Stimulated activated naive CD8-positive, alpha-beta T cell treated with anti-CD3 and anti-CD28 coated beads, Interleukin-15, amount 100 ng/mL, for 72 hours (primary cell): ENCODE measurements around the gene DSE.

Experiments
- ATAC-seq: fragments of 150-1000 bp; cut with Tn5 transposase; 2 replicates; pipeline ENCODE4 v1.10.0; 2021; ENCODE audit warnings: mild to moderate bottlenecking, moderate library complexity
- DNase-seq, 2 donors: peaks; one replicate each; pipeline ENCODE4 v3.0.0; 2021 to 2022
- H3K27ac Mint-ChIP-seq, 2 donors: one replicate each; pipeline ENCODE4 v1.8.0; 2022; ENCODE audit warnings: mild to moderate bottlenecking in 2 of 2, mixed read lengths in 2 of 2, moderate library complexity in 2 of 2
- H3K27me3 Mint-ChIP-seq: one replicate; pipeline ENCODE4 v1.8.0; 2022; ENCODE audit warnings: mixed read lengths
- H3K4me1 Mint-ChIP-seq: one replicate; pipeline ENCODE4 v1.8.0; 2022; ENCODE audit warnings: mild to moderate bottlenecking, mixed read lengths
- H3K4me3 Mint-ChIP-seq, 2 donors: one replicate each; pipeline ENCODE4 v1.8.0; 2022; ENCODE audit warnings: mild to moderate bottlenecking in 2 of 2, mixed read lengths in 2 of 2, moderate library complexity in 1 of 2
- H3K9me3 Mint-ChIP-seq, 2 donors: one replicate each; pipeline ENCODE4 v1.8.0; 2022; ENCODE audit warnings: mixed read lengths in 2 of 2

Gene DSE

DNA sequence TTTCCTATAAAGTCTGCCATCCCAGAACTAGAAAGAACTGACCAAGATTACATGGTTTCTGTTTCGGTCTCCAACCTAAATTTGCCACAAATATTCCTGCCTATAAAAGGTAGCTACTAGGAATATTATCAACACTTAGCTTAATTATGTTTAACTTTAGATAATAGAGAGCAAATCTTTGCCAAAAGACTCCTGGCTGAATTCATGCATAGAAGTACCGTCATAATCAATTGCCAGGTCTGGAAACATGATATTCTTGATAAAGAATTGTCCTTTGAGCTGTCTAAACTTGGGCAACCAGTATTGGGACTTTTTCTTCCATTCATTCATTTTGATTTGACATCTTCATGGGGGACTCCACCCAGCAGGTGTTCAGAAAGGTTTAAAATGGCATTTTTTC lies 112.9 kb downstream of the DSE start:
- Mint-ChIP-seq H3K9me3 (no peaks in the 10 kb centered on the region), H3K27ac (no peak overlapping the region), H3K4me3 (no peak overlapping the region), H3K4me1 (no peaks in the 10 kb centered on the region), H3K27me3 (peaks cover 24% of the 10 kb centered on the region)
- ATAC-seq (no peak), DNase-seq (no peak)

DNA sequence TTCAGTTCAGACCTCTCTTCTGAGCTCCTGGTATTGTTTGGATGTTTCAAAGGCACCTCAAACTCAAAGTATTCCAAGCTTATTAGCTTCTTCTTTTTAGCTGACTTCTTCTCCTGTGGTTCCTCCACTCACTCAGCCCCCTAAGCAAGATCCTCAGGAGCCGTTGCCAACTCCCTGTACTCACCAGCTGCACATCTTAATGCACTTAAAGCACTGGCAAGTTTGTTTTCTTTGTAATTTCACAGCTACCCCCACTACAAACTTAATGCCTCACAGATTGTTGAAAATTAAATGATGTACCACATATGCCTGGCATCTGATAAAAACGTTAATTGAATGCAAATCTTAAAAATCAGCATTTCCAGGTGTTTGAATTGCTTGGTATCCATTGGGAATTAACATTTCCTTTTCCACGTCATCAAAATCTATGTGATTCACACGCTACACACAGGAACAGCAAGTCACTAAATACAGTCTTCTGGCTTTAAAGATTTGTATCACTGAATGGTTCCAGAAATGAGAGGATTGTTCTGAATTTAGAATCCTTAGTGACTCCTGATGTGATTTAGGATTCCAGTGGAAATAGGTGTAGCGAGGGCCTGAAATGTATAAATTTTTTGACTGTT lies 114.9 kb downstream of the DSE start:
- Mint-ChIP-seq H3K27me3 (peaks cover 33% of the 10 kb centered on the region), H3K27ac (no peak overlapping the region), H3K4me1 (no peaks in the 10 kb centered on the region), H3K9me3 (no peaks in the 10 kb centered on the region), H3K4me3 (no peak overlapping the region)
- no peak for DNase-seq
- no peak for ATAC-seq

DNA sequence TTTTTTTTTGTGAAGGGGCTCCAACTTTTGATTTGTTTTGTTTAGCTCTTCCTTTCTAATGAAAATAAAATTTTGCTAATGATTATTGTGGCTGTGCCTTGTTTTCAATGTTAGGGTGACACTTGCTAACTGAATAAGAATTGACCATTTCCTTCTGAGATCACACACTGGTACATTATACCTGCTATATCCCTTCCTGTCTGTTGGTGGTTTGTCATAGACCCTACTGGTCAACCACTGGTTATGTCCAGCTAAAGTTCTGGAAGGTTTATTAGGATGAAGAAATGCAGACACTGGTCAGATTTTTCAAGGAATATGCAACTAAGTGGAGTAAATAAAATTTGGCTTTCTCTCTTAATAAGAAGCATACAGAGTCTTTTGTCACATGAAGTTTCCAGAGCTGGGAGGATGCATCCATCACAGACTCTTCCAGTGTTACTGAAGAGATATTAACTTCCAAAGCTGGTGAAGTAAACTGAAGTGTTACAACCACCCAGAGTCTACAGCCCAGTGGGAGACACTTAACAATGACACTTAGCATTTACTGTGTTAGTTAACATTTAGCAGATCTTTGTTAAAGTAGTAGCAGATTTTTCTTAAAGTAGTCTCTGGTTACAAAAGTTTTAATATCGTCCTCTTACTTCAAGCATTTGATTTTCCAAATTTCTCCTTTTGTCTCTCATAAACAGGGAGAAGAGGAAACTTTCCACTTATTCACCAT lies 121.0 kb downstream of the DSE start:
- Mint-ChIP-seq H3K27me3 (peaks cover 11% of the 10 kb centered on the region), H3K4me3 (no peak overlapping the region), H3K27ac (no peak overlapping the region), H3K4me1 (no peaks in the 10 kb centered on the region), H3K9me3 (no peaks in the 10 kb centered on the region)
- ATAC-seq (no peak), DNase-seq (no peak)

DNA sequence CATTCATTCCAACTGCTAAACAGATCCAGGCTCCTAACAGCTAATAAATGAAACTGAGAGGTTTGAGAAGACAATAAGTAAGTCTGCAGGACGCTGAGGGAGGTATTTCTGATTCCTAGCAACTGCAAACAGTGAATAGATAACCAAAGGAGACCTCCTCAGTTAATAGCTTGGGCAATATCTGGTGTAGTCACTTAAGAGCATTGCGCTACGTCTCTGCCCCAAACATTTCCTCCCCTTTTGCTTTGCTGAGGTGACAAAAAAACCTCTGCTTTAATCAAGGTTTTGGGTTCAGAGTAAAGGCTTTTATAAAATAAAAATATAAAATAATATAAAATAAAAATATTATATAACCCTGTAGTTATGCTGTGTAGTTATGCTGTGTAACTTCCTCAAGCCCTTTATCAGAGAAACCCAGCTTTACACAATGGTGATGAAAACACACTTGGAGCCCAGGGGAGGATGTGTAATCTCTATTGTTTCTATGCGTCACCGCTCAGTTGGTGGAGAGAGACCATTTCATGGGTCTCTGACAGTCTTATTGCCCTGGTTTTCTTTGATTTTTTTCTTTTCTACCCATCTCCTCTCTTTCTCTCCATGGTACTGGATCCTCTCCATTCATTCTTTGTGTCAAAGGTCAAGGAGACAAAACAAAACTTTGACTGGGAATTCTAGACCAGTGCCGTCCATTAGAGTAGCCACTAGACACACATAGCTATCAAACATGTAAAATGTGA lies 121.8 kb downstream of the DSE start:
- Mint-ChIP-seq H3K27me3 (peaks cover 11% of the 10 kb centered on the region), H3K4me3 (no peak overlapping the region), H3K4me1 (no peaks in the 10 kb centered on the region), H3K27ac (no peak overlapping the region), H3K9me3 (no peaks in the 10 kb centered on the region)
- no peak for ATAC-seq
- no peak for DNase-seq
